Testis (tissue), 5 donors: ENCODE data around the gene EPC1. TPM values are rescaled to one million over a fixed set of nuclear protein-coding genes. Genes with fewer than 3 reads are reported as not detected.
A peak's percentile ranks its signal among the peaks of the same experiment; 100 is the strongest.
"Not testable (repeated sequence)": the region's sequence is repeated elsewhere in the genome, so short reads cannot be mapped to it uniquely, and the experiment has no call there.

Experiments used
- DNase-seq: peaks from one replicate; pipeline ENCODE4 v3.0.0-alpha.2; 2019
- H3K27ac ChIP-seq, 2 donors: fragments of 200-600 bp; sonication (generic); one replicate each; pipeline ENCODE4 v1.5.1; 2019
- H3K27me3 ChIP-seq: fragments of 200-600 bp; sonication (generic); one replicate; pipeline ENCODE4 v1.5.1; 2019
- H3K36me3 ChIP-seq: fragments of 200-600 bp; sonication (generic); one replicate; pipeline ENCODE4 v1.5.1; 2017; ENCODE audit warnings: low read depth; ENCODE audit errors: missing control alignments
- H3K4me1 ChIP-seq: fragments of 200-600 bp; sonication (generic); one replicate; pipeline ENCODE4 v1.5.1; 2019
- H3K4me3 ChIP-seq, 2 donors: fragments of 200-600 bp; sonication (generic); one replicate each; pipeline ENCODE4 v1.5.1; 2017 to 2019
- H3K9me3 ChIP-seq: fragments of 200-600 bp; sonication (generic); one replicate; pipeline ENCODE4 v1.5.1; 2017
- CTCF ChIP-seq, 3 experiments: fragments of 450-650 bp in 2 of 3; fragments of 200-600 bp in 1 of 3; sonication (generic) in 1 of 3; IDR thresholded peaks; one replicate each; pipeline ENCODE4 v1.5.1; 2016 to 2019; ENCODE audit warnings: antibody characterized with exemption in 3 of 3, mild to moderate bottlenecking in 2 of 3, moderate library complexity in 1 of 3
- POLR2A ChIP-seq: fragments of 450-650 bp; IDR thresholded peaks from one replicate; pipeline ENCODE4 v1.6.1; 2017; ENCODE audit warnings: antibody characterized with exemption, mild to moderate bottlenecking, moderate library complexity
- WGBS, 2 donors: methylation state at CpG; one replicate each; pipeline ENCODE4 v1.1.5; 2018; 5-methylcytosine and 5-hydroxymethylcytosine counted together
- intact Hi-C: fragments of 100-400 bp; cut with DNase I; formaldehyde crosslinking; loops from one replicate; pipeline ENCODE4 v1.15.1; 2023; ENCODE audit warnings: low total_unique reads
- long read RNA-seq, 2 donors: transcript quantifications; one replicate each; lab custom pipeline, GENCODE V29; 2026
- polyA plus RNA-seq: library from polyadenylated mRNA; stranded (reverse); fragments of 350-450 nt; fragmentation: Illumina TruSeq; extraction: RNeasy Lipid Tissue Mini Kit (QIAGEN cat#74804); gene quantifications from one replicate; pipeline ENCODE4 v1.2.3, GENCODE V29; 2014; ENCODE audit warnings: low read depth, low replicate concordance; ENCODE audit not compliant: insufficient read depth
- total RNA-seq, 2 donors: library from RNA; depleted of rRNA; stranded (reverse); fragments of >200 nt; gene quantifications; one replicate each; pipeline ENCODE4 v1.2.3, GENCODE V29; 2016

EPC1 gene
- total RNA-seq (10 to 100 TPM; 65.4 to 65.8 TPM), polyA plus RNA-seq (34.8 TPM)
- long read RNA-seq, donor 1, partial matches to known transcripts: 12 of 17 reads
- long read RNA-seq, donor 1, other reads (novel, unspliced or antisense): 0 of 17 reads
- long read RNA-seq, donor 2, partial matches to known transcripts: 0 of 3 reads
- long read RNA-seq, donor 2, other reads (novel, unspliced or antisense): 0 of 3 reads

GRCh38 chr10:32346551-32347362 is at the start of gene EPC1:
Gene EPC1, minus strand, starts transcription at chr10:32347158. Its CDS starts 243 bp downstream, at chr10:32346915.
- Histone ChIP-seq H3K9me3 (no peaks in the 10 kb centered on the region), H3K4me1 (peaks cover 23% of the 10 kb centered on the region), H3K27me3 (no peaks in the 10 kb centered on the region), H3K27ac (peak within 1 kb of the TSS; percentile 100), H3K4me3 (peak within 1 kb of the TSS; percentile 98 to 99), H3K36me3 (no peaks in the 10 kb centered on the region)
- intact Hi-C loops: loop anchor here (10.0 kb wide), 1 partner anchor 92 kb away; no protein-coding TSS in a partner anchor
- TF ChIP-seq POLR2A: no peak
- TF ChIP-seq CTCF (IDR thresholded peaks at IDR 0.05): peak in 1 of 3 experiments; percentile 5
- peak; percentile 90 for DNase-seq
- WGBS, 2 donors: 0 to 3% methylated on average over 6 to 88 of the region's 97 CpGs

GRCh38 chr10:32393911-32394310 is 47.0 kb upstream of the EPC1 start:
- no peak overlapping the region for H3K27ac ChIP-seq
- H3K4me1 ChIP-seq: no peaks in the 10 kb centered on the region
- intact Hi-C loops: no loop called here
- DNase-seq: no peak
- H3K9me3 ChIP-seq: no peaks in the 10 kb centered on the region
- H3K36me3 ChIP-seq: no peaks in the 10 kb centered on the region
- 59 to 60% methylated on average over 4 of the region's 4 CpGs for WGBS, 2 donors
- TF ChIP-seq POLR2A: no peak
- no peak for TF ChIP-seq CTCF (IDR thresholded peaks at IDR 0.05)
- H3K4me3 ChIP-seq: no peak overlapping the region
- H3K27me3 ChIP-seq: no peaks in the 10 kb centered on the region

GRCh38 chr10:32392284-32392683 is 45.3 kb upstream of the EPC1 start:
- H3K4me1 ChIP-seq, intact Hi-C loops: not testable (repeated sequence)

GRCh38 chr10:32390193-32390592 is 43.2 kb upstream of the EPC1 start:
- Histone ChIP-seq H3K4me1 (no peaks in the 10 kb centered on the region), H3K27ac (no peak overlapping the region), H3K27me3 (no peaks in the 10 kb centered on the region), H3K4me3 (no peak overlapping the region), H3K36me3 (no peaks in the 10 kb centered on the region), H3K9me3 (no peaks in the 10 kb centered on the region)
- TF ChIP-seq POLR2A (no peak), CTCF (IDR thresholded peaks at IDR 0.05) (no peak)
- intact Hi-C loops: no loop called here
- WGBS, 2 donors: 92 to 93% methylated on average over 3 of the region's 3 CpGs
- DNase-seq: no peak

More at GRCh38 chr10:32392284-32392683, 45.3 kb upstream of the EPC1 start:
- not testable (repeated sequence) for H3K36me3 ChIP-seq, H3K9me3 ChIP-seq, DNase-seq, H3K27ac ChIP-seq, H3K4me3 ChIP-seq, H3K27me3 ChIP-seq

GRCh38 chr10:32388258-32389027 is 41.5 kb upstream of the EPC1 start:
- no peaks in the 10 kb centered on the region for H3K4me1 ChIP-seq
- H3K9me3 ChIP-seq: no peaks in the 10 kb centered on the region
- no peak overlapping the region for H3K4me3 ChIP-seq
- H3K27ac ChIP-seq: no peak overlapping the region
- H3K27me3 ChIP-seq: no peaks in the 10 kb centered on the region
- intact Hi-C loops: no loop called here
- no peak for TF ChIP-seq POLR2A
- TF ChIP-seq CTCF (IDR thresholded peaks at IDR 0.05): no peak
- WGBS, 2 donors: 73% methylated on average over 6 of the region's 6 CpGs
- no peaks in the 10 kb centered on the region for H3K36me3 ChIP-seq
- no peak for DNase-seq
